ENCODE measurements around the gene PCDH12. TPM values are rescaled to one million over a fixed set of nuclear protein-coding genes. Genes with fewer than 3 reads are reported as not detected.
A peak's percentile ranks its signal among the peaks of the same experiment; 100 is the strongest.

Gene PCDH12
- total RNA-seq = 1 to 10 TPM; 1.6 to 2.9 TPM

DNA sequence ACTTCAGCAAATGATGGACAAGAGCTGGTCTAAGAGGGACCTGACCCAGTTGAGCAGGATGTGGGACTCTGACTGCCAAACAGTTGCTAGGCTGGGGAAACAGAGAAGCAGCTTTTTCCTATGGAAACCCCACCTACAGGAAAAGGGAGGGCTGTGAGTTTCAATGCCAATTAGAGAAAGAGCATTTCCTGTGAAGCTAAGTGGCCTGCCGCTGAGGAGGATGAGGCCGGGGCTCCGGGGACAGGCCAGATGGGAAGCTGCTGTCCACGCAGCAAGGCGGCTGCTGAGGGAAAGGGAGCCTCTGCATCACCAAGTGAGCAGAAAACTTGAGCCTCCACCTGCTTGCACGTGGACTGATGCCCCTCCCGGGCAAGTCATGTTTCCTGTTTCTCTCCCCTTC, at the start of gene PCDH12:
Gene PCDH12, minus strand, starts transcription at position 90 of the 400 bp plus-strand sequence. CDS start 351 bp downstream, outside the sequence.
- Histone ChIP-seq H3K4me3 (no peak within 1 kb of the TSS), H3K9me3 (no peaks in the 10 kb centered on the region), H3K36me3 (replicated peaks in 1 of 2; ENCODE audit: insufficient read depth in 1 of 2, low read depth in 2 of 2) (no peaks in the 10 kb centered on the region), H3K27me3 (no peaks in the 10 kb centered on the region), H3K4me1 (no peaks in the 10 kb centered on the region), H3K27ac (peak within 1 kb of the TSS in 1 of 4 donors; percentile 4)
- 40 to 52% methylated on average over 7 of the region's 7 CpGs for WGBS, 2 donors
- DNase-seq (no peak), ATAC-seq (no peak)
- TF ChIP-seq, protein P1, sequence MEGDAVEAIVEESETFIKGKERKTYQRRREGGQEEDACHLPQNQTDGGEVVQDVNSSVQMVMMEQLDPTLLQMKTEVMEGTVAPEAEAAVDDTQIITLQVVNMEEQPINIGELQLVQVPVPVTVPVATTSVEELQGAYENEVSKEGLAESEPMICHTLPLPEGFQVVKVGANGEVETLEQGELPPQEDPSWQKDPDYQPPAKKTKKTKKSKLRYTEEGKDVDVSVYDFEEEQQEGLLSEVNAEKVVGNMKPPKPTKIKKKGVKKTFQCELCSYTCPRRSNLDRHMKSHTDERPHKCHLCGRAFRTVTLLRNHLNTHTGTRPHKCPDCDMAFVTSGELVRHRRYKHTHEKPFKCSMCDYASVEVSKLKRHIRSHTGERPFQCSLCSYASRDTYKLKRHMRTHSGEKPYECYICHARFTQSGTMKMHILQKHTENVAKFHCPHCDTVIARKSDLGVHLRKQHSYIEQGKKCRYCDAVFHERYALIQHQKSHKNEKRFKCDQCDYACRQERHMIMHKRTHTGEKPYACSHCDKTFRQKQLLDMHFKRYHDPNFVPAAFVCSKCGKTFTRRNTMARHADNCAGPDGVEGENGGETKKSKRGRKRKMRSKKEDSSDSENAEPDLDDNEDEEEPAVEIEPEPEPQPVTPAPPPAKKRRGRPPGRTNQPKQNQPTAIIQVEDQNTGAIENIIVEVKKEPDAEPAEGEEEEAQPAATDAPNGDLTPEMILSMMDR (IDR thresholded peaks at IDR 0.05) = no peak
- TF ChIP-seq POLR2A (IDR thresholded peaks at IDR 0.05) = peak in 1 of 3 donors; percentile 18
- intact Hi-C loops (cut with DNase I) = loop anchor here (5.0 to 10.0 kb wide), 2 partner anchors 73 to 266 kb away; no protein-coding TSS in a partner anchor

DNA sequence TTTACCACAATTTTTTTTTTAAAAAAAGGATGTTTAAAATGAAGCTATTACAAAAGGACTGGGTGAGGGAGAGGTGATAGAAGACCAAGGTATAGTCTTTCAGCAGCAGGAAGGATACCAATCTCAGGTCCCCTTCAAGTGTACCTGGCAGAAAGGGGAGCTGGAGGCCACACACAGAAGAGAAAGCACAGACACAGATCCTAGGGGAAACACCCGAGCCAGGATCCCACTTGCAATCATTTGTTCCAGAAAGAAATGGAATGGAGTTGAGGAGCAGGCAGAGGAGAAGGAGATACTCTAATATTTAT, 49.2 kb upstream of the PCDH12 start:
- H3K4me3 ChIP-seq = no peak overlapping the region

DNA sequence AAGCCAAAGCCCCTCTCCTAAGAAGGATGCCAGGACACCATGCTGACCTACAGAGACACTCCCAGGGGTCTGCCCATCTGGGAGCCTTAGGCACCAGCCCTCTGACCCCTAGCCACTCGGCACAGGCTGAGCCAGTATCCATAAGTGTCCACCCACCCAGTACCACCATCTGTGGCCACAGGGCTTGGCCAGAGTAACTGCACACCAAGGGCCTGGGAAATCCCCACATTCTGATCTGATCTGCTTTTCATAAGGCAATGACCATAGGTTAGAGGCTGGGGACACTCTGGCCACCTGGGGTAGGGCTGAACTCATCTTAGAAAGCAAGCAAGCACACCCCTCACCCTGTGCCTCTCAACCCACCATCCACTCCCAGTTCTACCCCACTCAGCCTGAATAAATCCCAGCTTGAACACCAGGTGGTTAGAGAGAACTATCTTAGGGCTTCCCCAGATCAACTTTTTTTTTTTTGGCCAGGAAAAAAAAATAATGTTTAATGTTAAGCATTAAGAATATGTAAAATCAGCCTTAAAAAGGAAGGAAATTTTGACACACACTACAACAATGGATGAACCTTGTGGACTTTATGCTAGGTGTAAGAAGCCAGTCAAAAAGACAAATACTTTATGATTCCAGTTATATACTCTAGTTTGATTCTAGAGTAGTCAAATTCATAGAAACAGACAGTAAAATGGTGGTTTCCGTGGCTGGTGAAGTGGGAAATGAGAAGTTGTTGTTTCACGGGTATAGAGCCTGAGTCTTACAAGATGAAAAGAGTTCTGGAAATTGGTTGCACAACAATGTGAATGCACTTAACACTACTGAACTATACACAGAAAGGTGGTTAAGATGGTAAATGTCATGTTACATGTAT, 48.6 kb upstream of the PCDH12 start:
- intact Hi-C loops (cut with DNase I) = loop anchor here (10.0 kb wide), 1 partner anchor 138 kb away; no protein-coding TSS in a partner anchor
- Histone ChIP-seq H3K4me1 (peaks cover under 1% of the 10 kb centered on the region), H3K9me3 (no peaks in the 10 kb centered on the region), H3K4me3 (no peak overlapping the region), H3K27me3 (no peaks in the 10 kb centered on the region), H3K36me3 (replicated peaks in 1 of 2; ENCODE audit: insufficient read depth in 1 of 2, low read depth in 2 of 2) (peaks cover 0 to 11% of the 10 kb centered on the region in 2 donors), H3K27ac (no peak overlapping the region)
- DNase-seq (no peak), ATAC-seq (no peak)
- TF ChIP-seq, protein P1 (IDR thresholded peaks at IDR 0.05) = no peak
- TF ChIP-seq POLR2A (IDR thresholded peaks at IDR 0.05) = no peak
- 69 to 81% methylated on average over 2 to 3 of the region's 3 CpGs for WGBS, 2 donors

More for the DNA sequence above, 49.2 kb upstream of the PCDH12 start:
- no peaks in the 10 kb centered on the region for H3K27me3 ChIP-seq
- no peak overlapping the region for H3K27ac ChIP-seq
- TF ChIP-seq POLR2A (IDR thresholded peaks at IDR 0.05) = no peak
- TF ChIP-seq, protein P1 (IDR thresholded peaks at IDR 0.05) = no peak
- intact Hi-C loops (cut with DNase I) = loop anchor here (10.0 kb wide), 1 partner anchor 138 kb away; no protein-coding TSS in a partner anchor
- ATAC-seq = no peak
- H3K9me3 ChIP-seq = no peaks in the 10 kb centered on the region
- WGBS, 2 donors = 73 to 79% methylated on average over 1 of the region's 1 CpG
- no peak for DNase-seq
- peaks cover 6% of the 10 kb centered on the region for H3K4me1 ChIP-seq
- H3K36me3 ChIP-seq (replicated peaks in 1 of 2; ENCODE audit: insufficient read depth in 1 of 2, low read depth in 2 of 2) = peaks cover 0 to 10% of the 10 kb centered on the region in 2 donors

DNA sequence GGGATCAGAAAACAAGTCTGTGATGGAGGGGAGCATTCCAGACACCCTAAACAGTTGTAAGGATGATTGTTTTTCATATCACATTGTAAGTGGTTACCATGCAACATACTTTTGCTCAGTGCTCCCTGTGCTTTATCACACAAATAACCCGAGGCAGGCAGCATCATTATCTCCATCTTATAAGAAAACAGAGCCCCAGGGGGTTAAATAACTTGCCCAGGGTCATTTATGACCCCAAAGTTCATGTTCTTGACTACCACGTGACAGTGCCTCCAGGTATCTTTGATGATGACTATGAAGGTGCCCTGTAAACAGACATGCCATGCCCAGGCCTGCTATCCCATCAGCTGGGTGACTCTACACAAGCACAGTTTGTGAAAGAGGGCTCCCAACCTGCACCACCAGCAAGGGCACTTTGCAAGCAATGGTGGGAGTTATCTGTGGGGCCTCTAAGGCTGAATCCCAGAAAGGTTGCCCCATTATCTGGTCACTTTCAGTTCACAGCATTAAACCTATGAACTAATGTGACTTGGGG, 45.3 kb upstream of the PCDH12 start:
- no peak for TF ChIP-seq POLR2A (IDR thresholded peaks at IDR 0.05)
- TF ChIP-seq, protein P1 (IDR thresholded peaks at IDR 0.05) = no peak
- WGBS, 2 donors = 47 to 58% methylated on average over 2 of the region's 2 CpGs
- no peak for ATAC-seq
- DNase-seq = no peak
- Histone ChIP-seq H3K36me3 (replicated peaks in 1 of 2; ENCODE audit: insufficient read depth in 1 of 2, low read depth in 2 of 2) (peaks cover 0 to 11% of the 10 kb centered on the region in 2 donors), H3K4me1 (no peaks in the 10 kb centered on the region), H3K4me3 (no peak overlapping the region), H3K9me3 (no peaks in the 10 kb centered on the region), H3K27me3 (no peaks in the 10 kb centered on the region), H3K27ac (no peak overlapping the region)
- intact Hi-C loops (cut with DNase I) = loop anchor here (10.0 kb wide), 1 partner anchor 141 kb away; no protein-coding TSS in a partner anchor

Measured in body of pancreas (tissue), 4 donors.